HCT116 (cell line): Measurements from ENCODE around the gene WAPL. TPM values are rescaled to one million over a fixed set of nuclear protein-coding genes. Genes with fewer than 3 reads are reported as not detected.

Source experiments
- ATAC-seq: fragments of 200-7000 bp; cut with Tn5 transposase; 2 replicates; pipeline ENCODE4 v1.9.1; 2020; ENCODE audit warnings: mild to moderate bottlenecking, moderate library complexity
- BruUV-seq: library from RNA; stranded (reverse); fragments of 400-500 nt; replicated peaks from 2 replicates; lab custom pipeline; 2021; lab: Mats Ljungman, UMichigan
- CTCF ChIA-PET: fragments of 300-600 bp; sonication (Branson Sonifier 250); formaldehyde crosslinking; loops from one replicate; lab custom pipeline; 2021; ENCODE audit warnings: antibody characterized with exemption; lab: Charles Lee
- POLR2A ChIA-PET: fragments of 300-600, 350-600 bp; sonication (Branson Sonifier 250); formaldehyde crosslinking; loops from one replicate; lab custom pipeline; 2021; ENCODE audit warnings: antibody characterized with exemption; lab: Charles Lee
- RAD21 ChIA-PET, 2 experiments: fragments of 300-600 bp; sonication (Branson Sonifier 250); formaldehyde crosslinking; loops; one replicate each; lab custom pipeline; 2023; ENCODE audit warnings: low total read pairs in 2 of 2; ENCODE audit not compliant: uncharacterized antibody in 2 of 2, unreplicated experiment in 2 of 2, low non-redundant PET in 1 of 2; lab: Charles Lee
- DNase-seq: peaks from one replicate; pipeline ENCODE4 v3.0.0-alpha.2; 2010; ENCODE audit warnings: low read depth, low spot score
- H2AFZ ChIP-seq: fragments of 200-600 bp; shearing (Covaris generic), sonication (generic); 2 replicates; pipeline ENCODE4 v1.6.1; 2017; ENCODE audit warnings: low read depth, mixed run types, mixed read lengths, antibody characterized with exemption, low read length; ENCODE audit not compliant: poor library complexity, severe bottlenecking
- H3K27ac ChIP-seq: 2 replicates; pipeline ENCODE4 v1.5.1; 2012; ENCODE audit warnings: low read depth, low read length
- H3K27me3 ChIP-seq: fragments of 200-600 bp; sonication (generic); 2 replicates; pipeline ENCODE4 v1.6.1; 2016; ENCODE audit warnings: mixed run types, low read length, mixed read lengths; ENCODE audit not compliant: insufficient read depth
- H3K36me3 ChIP-seq, 2 experiments: fragments of 200-500 bp in 1 of 2; fragments of 200-600 bp in 1 of 2; sonication (Bioruptor generic) in 1 of 2; sonication (generic) in 1 of 2; 2 replicates each; pipeline versions ENCODE4 v1.5.1 to v1.6.1; 2014 to 2016; ENCODE audit warnings: low read length in 2 of 2, inconsistent platforms in 1 of 2, mixed read lengths in 1 of 2, mixed run types in 1 of 2; ENCODE audit not compliant: insufficient read depth in 2 of 2, control insufficient read depth in 1 of 2
- H3K4me1 ChIP-seq, 2 experiments: fragments of 200-600 bp in 1 of 2; sonication (generic) in 1 of 2; 2 replicates each; pipeline versions ENCODE4 v1.5.1 to v1.6.1; 2012 to 2017; ENCODE audit warnings: low read length in 2 of 2, inconsistent platforms in 1 of 2, mild to moderate bottlenecking in 1 of 2, mixed read lengths in 1 of 2, mixed run types in 1 of 2, moderate library complexity in 1 of 2; ENCODE audit not compliant: insufficient read depth in 2 of 2, control insufficient read depth in 1 of 2
- H3K4me2 ChIP-seq: fragments of 200-600 bp; sonication (generic); 2 replicates; pipeline ENCODE4 v1.6.1; 2017; ENCODE audit warnings: mixed run types, low read length, mixed read lengths
- H3K4me3 ChIP-seq, 2 experiments: fragments of 200-600 bp in 1 of 2; sonication (generic) in 1 of 2; replicated peaks in 1 of 2; 2 replicates each; pipeline ENCODE4 v1.5.1; 2011 to 2016; ENCODE audit warnings: low read length in 2 of 2, control low read depth in 1 of 2, low read depth in 1 of 2, mild to moderate bottlenecking in 1 of 2, mixed read lengths in 1 of 2, mixed run types in 1 of 2
- H3K79me2 ChIP-seq: fragments of 200-600 bp; sonication (generic); 2 replicates; pipeline ENCODE4 v1.6.1; 2017; ENCODE audit warnings: mild to moderate bottlenecking, mixed run types, low read length, moderate library complexity, mixed read lengths; ENCODE audit not compliant: insufficient read depth
- H3K9ac ChIP-seq: fragments of 200-600 bp; sonication (generic); 2 replicates; pipeline ENCODE4 v1.6.1; 2016; ENCODE audit warnings: low read length, mixed read lengths
- H3K9me2 ChIP-seq: fragments of 200-600 bp; sonication (generic), shearing (Covaris generic); 2 replicates; pipeline ENCODE4 v1.6.1; 2017; ENCODE audit warnings: mixed run types, mild to moderate bottlenecking, moderate library complexity; ENCODE audit not compliant: insufficient read depth
- H3K9me3 ChIP-seq, 2 experiments: fragments of 200-500 bp in 1 of 2; fragments of 200-600 bp in 1 of 2; sonication (Bioruptor generic) in 1 of 2; sonication (generic) in 1 of 2; 2 replicates each; pipeline ENCODE4 v1.6.1; 2014 to 2017; ENCODE audit warnings: low read length in 2 of 2, mixed read lengths in 2 of 2, inconsistent platforms in 1 of 2, low read depth in 1 of 2, mild to moderate bottlenecking in 1 of 2, mixed run types in 1 of 2, moderate library complexity in 1 of 2; ENCODE audit not compliant: control insufficient read depth in 1 of 2, insufficient read depth in 1 of 2
- H4K20me1 ChIP-seq: fragments of 200-600 bp; sonication (generic), shearing (Covaris generic); 2 replicates; pipeline ENCODE4 v1.6.1; 2017; ENCODE audit warnings: mixed run types, mild to moderate bottlenecking, moderate library complexity; ENCODE audit not compliant: insufficient read depth
- CEBPB ChIP-seq: IDR thresholded peaks from 2 replicates; pipeline ENCODE4 v1.6.1; 2012; ENCODE audit warnings: low read depth
- EZH2 ChIP-seq: fragments of 200-600 bp; sonication (generic); IDR thresholded peaks from 2 replicates; pipeline ENCODE4 v1.6.1; 2017; ENCODE audit warnings: antibody characterized with exemption, mixed run types
- EZH2phosphoT487 ChIP-seq: fragments of 200-600 bp; IDR thresholded peaks from 2 replicates; pipeline ENCODE4 v1.6.1; 2018; ENCODE audit warnings: antibody characterized with exemption, borderline replicate concordance
- FOSL1 ChIP-seq: IDR thresholded peaks from 2 replicates; pipeline ENCODE4 v1.6.1; 2012; ENCODE audit warnings: low read depth
- JUND ChIP-seq: IDR thresholded peaks from 2 replicates; pipeline ENCODE4 v1.6.1; 2012
- POLR2A ChIP-seq: IDR thresholded peaks from 2 replicates; pipeline ENCODE4 v1.7.0; 2011; ENCODE audit warnings: borderline replicate concordance; ENCODE audit not compliant: insufficient read depth, insufficient read length; ENCODE audit errors: extremely low read depth
- SP1 ChIP-seq: IDR thresholded peaks from 2 replicates; pipeline ENCODE4 v1.6.1; 2012; ENCODE audit warnings: low read depth
- TCF7L2 ChIP-seq: IDR thresholded peaks from 2 replicates; pipeline ENCODE4 v1.7.0; 2011; ENCODE audit warnings: borderline replicate concordance, inconsistent platforms; ENCODE audit not compliant: insufficient read depth, insufficient read length; ENCODE audit errors: extremely low read depth
- ZFX ChIP-seq: fragments of 450-650 bp; IDR thresholded peaks from 2 replicates; pipeline ENCODE4 v1.6.1; 2017
- intact Hi-C: fragments of 100-400 bp; cut with micrococcal nuclease; formaldehyde crosslinking; loops from 2 replicates; pipeline ENCODE4 v1.10.0; 2022
- total RNA-seq: library from RNA; stranded (reverse); gene quantifications from one replicate; pipeline ENCODE4 v1.2.1, GENCODE V29; 2021; ENCODE audit not compliant: unreplicated experiment
- TF ChIP-seq, protein P1 (sequence below), 3 experiments: fragments of 200-600 bp in 1 of 3; sonication (generic) in 1 of 3; IDR thresholded peaks in 2 of 3; conservative IDR thresholded peaks in 1 of 3; 2 replicates each; pipeline ENCODE4 v1.5.1; 2012 to 2017; ENCODE audit warnings: low read depth in 2 of 3, low read length in 2 of 3, antibody characterized with exemption in 1 of 3, borderline replicate concordance in 1 of 3, control low read depth in 1 of 3, mild to moderate bottlenecking in 1 of 3, mixed read lengths in 1 of 3, mixed run types in 1 of 3, moderate library complexity in 1 of 3; ENCODE audit not compliant: insufficient read depth in 1 of 3
- TF ChIP-seq, protein P2 (sequence below): IDR thresholded peaks from 2 replicates; pipeline ENCODE4 v1.6.1; 2012; ENCODE audit warnings: low read depth

The WAPL gene
- total RNA-seq, 1 experiment from 2014 or later, result 37.5 TPM

DNA sequence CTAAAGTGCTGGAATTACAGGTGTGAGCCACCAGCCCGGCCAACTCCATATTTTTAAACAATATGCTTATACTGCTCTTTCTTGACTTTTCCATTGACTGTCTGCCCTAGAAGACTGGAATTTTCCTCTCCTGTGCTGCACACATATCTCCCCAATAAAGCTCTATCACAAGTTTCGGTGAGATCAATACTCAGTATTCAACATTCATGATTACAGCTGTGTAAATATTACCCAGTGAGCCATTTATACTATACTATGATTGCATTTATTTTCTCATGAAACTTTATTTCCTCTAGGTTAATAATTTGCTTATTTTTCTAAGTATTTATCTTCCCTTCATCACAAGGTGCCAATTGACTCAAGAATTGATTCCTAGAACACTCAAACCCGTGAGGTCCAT, 106.5 kb downstream of the WAPL start (continued):
- TF ChIP-seq, protein P1, sequence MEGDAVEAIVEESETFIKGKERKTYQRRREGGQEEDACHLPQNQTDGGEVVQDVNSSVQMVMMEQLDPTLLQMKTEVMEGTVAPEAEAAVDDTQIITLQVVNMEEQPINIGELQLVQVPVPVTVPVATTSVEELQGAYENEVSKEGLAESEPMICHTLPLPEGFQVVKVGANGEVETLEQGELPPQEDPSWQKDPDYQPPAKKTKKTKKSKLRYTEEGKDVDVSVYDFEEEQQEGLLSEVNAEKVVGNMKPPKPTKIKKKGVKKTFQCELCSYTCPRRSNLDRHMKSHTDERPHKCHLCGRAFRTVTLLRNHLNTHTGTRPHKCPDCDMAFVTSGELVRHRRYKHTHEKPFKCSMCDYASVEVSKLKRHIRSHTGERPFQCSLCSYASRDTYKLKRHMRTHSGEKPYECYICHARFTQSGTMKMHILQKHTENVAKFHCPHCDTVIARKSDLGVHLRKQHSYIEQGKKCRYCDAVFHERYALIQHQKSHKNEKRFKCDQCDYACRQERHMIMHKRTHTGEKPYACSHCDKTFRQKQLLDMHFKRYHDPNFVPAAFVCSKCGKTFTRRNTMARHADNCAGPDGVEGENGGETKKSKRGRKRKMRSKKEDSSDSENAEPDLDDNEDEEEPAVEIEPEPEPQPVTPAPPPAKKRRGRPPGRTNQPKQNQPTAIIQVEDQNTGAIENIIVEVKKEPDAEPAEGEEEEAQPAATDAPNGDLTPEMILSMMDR (IDR thresholded peaks at IDR 0.05 in 2 of 3, conservative IDR thresholded peaks at IDR 0.05 in 1 of 3; ENCODE audit: borderline replicate concordance in 1 of 3, insufficient read depth in 1 of 3, low read depth in 2 of 3, low read length in 2 of 3), result no peak
- TF ChIP-seq POLR2A, result no peak
- TF ChIP-seq FOSL1, result no peak
- TF ChIP-seq, protein P2, sequence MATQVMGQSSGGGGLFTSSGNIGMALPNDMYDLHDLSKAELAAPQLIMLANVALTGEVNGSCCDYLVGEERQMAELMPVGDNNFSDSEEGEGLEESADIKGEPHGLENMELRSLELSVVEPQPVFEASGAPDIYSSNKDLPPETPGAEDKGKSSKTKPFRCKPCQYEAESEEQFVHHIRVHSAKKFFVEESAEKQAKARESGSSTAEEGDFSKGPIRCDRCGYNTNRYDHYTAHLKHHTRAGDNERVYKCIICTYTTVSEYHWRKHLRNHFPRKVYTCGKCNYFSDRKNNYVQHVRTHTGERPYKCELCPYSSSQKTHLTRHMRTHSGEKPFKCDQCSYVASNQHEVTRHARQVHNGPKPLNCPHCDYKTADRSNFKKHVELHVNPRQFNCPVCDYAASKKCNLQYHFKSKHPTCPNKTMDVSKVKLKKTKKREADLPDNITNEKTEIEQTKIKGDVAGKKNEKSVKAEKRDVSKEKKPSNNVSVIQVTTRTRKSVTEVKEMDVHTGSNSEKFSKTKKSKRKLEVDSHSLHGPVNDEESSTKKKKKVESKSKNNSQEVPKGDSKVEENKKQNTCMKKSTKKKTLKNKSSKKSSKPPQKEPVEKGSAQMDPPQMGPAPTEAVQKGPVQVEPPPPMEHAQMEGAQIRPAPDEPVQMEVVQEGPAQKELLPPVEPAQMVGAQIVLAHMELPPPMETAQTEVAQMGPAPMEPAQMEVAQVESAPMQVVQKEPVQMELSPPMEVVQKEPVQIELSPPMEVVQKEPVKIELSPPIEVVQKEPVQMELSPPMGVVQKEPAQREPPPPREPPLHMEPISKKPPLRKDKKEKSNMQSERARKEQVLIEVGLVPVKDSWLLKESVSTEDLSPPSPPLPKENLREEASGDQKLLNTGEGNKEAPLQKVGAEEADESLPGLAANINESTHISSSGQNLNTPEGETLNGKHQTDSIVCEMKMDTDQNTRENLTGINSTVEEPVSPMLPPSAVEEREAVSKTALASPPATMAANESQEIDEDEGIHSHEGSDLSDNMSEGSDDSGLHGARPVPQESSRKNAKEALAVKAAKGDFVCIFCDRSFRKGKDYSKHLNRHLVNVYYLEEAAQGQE, result no peak

DNA sequence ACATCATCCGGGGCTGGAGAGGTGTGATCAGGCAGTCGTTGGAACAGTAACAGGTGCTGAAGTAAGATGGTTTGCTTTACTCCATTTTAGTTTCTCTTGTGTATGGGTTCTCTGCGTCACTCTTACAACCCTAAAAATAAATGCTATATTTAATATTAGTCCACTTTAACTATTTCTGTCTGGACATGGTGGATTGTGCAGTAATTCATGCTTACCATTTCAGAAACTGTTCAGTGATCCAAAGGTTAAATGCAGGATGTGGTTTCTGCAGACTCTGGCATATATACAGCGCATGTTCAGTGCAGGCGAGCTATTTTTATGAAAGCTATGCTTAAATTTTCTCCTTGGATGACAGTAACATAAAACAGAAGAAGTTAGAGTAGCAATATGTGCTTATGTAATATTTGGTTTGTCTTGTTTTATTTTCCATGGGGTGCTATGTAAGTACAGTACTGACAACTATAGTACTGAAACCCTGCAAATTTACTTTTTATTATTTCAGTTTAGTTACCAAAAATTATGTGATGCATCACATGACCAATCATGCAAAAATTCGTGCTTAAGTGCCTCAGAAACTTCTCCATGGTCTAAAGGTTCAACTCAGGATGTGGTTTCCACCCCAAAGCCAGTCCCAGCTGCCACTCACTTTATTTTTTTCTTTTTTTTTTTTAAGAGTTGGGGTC, 108.4 kb downstream of the WAPL start:
- ChIA-PET RAD21 (no interaction called here), CTCF (no interaction called here), POLR2A (no interaction called here)
- H3K36me3 ChIP-seq, result no peaks in the 10 kb centered on the region
- H4K20me1 ChIP-seq, result no peaks in the 10 kb centered on the region
- ATAC-seq, result no peak
- BruUV-seq, result no TSS peak
- no peaks in the 10 kb centered on the region for H3K9me2 ChIP-seq
- no peak for DNase-seq
- no peak overlapping the region for H3K27ac ChIP-seq
- no peaks in the 10 kb centered on the region for H3K27me3 ChIP-seq
- no peak overlapping the region for H3K4me3 ChIP-seq
- H3K79me2 ChIP-seq, result no peaks in the 10 kb centered on the region
- H3K9me3 ChIP-seq, result peaks cover 0 to 6% of the 10 kb centered on the region in 2 experiments; a peak in 1 of 4 replicates
- peaks cover 0 to 8% of the 10 kb centered on the region in 2 experiments; a peak in 2 of 4 replicates for H3K4me1 ChIP-seq
- H3K9ac ChIP-seq, result no peak overlapping the region
- H2AFZ ChIP-seq, result no peak overlapping the region
- intact Hi-C loops, result no loop called here
- no peak overlapping the region for H3K4me2 ChIP-seq
- TF ChIP-seq POLR2A (no peak), EZH2 (no peak), SP1 (no peak), FOSL1 (no peak), CEBPB (no peak), JUND (no peak), ZFX (no peak), EZH2phosphoT487 (no peak), TCF7L2 (no peak)
- TF ChIP-seq, protein P1 (IDR thresholded peaks at IDR 0.05 in 2 of 3, conservative IDR thresholded peaks at IDR 0.05 in 1 of 3; ENCODE audit: borderline replicate concordance in 1 of 3, insufficient read depth in 1 of 3, low read depth in 2 of 3, low read length in 2 of 3), result no peak
- TF ChIP-seq, protein P2, result no peak
